Lung microvascular endothelial cell (primary cell): Measurements from ENCODE around the gene FAM32A. TPM values are rescaled to one million over a fixed set of nuclear protein-coding genes. Genes with fewer than 3 reads are reported as not detected.

ENCODE experiments used
- DNase-seq, 2 donors: peaks; one replicate each; pipeline versions ENCODE4 v3.0.0 to v3.0.0-alpha.2; 2010; ENCODE audit warnings: low read depth in 2 of 2
- total RNA-seq: library from RNA; depleted of rRNA; stranded (reverse); fragments of >200 nt; gene quantifications from 2 replicates; pipeline ENCODE4 v1.2.1, GENCODE V29; 2014

Gene FAM32A
- total RNA-seq, 1 donor from 2014 or later: 119 TPM

DNA sequence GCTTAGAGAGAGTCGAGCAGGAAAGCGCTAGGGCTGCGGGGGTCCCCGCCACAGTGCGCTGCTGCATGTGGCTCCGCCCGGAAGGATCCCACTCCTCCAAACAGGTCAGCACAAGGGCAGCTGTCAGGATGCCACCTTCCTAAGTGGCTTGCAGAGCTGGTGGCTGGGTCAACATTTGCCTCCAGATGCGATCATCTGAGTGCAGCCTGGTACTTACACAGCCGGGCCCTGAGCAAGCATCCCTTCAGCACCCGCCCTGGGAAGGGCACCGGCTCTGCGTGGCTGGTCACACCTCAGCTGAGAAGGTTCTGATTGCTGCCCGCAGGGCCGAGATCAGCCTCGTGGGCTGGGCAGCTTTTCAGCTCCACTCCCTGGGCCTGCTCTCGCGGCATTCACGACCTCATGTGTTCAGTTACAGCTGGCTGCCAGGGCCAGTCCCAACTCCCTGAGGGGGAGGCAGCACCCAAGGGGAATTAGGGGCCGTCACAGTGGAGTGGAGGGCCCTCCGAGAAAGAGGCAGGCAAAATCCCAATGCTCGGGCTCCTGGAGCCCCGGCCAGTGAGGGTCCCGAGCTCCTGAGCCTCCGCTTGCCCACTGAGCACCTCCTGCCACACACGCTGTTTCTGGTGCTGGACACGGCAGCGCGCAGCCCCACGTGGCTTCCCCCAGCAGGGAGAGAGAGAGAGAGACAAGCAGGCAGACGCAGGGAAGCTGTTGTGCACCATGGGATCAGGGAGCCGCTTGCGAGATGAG lies 39.3 kb downstream of the FAM32A start:
- DNase-seq: no peak

DNA sequence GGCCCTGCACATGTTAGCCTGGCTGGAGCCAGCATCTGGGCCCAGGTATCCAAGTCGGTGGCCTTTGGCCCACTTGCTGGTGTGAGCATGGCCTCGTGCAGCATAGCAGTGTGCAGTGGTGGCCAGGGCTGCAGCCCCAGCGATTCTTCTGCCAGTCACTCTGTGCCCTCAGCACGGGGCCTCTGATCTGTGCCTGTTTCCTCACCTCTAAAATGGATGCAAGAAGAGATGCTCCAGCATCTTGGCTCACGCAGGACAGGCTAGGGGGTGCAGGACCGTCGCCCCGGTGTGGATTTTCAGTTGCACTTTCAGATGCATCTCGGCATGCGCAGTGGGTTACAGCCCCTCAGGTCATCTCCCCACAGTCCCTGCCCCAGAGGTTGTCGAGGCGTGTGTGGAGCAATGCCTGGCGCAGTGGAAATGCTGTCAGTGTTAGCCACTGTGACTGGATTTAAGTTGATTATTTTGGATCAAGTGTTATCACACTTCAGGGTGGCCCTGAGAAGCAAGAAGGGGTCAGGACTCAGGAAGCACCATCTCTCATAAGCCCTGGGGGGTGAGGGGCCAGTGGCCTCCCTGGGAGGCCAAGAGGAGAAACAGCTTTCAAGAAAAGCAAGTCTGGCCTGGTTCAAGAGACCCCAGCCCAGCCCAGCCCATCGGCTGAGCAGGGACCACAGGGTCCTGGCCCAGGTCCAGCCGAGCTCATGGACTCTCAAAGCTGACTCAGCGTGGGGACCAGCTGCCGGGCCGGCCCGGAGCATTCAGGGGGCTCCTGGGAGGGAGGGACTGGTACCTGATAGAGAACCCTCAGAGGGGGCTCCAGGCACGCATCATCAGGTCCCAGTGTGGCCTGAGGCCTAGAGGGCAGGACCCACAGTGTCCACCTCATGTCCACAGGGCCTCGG lies 40.3 kb downstream of the FAM32A start:
- DNase-seq: no peak

DNA sequence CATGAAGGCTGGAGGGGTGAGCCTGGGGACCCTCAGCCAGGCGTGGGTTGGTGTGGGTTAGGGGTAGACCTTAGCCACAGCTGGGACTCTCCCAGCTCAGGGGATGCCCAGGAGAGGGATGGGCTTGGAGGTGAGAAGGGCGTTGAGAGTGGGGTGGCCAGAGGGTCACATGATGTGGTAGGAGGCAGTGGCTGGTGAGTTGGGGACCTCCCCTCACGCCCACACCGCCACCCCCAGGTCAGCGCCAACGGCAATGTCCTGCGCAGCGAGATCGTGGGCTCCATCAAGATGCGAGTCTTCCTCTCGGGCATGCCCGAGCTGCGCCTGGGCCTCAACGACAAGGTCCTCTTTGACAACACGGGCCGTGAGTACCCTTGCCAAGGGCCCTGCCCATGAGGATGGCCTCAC lies 41.0 kb downstream of the FAM32A start:
- DNase-seq: no peak

DNA sequence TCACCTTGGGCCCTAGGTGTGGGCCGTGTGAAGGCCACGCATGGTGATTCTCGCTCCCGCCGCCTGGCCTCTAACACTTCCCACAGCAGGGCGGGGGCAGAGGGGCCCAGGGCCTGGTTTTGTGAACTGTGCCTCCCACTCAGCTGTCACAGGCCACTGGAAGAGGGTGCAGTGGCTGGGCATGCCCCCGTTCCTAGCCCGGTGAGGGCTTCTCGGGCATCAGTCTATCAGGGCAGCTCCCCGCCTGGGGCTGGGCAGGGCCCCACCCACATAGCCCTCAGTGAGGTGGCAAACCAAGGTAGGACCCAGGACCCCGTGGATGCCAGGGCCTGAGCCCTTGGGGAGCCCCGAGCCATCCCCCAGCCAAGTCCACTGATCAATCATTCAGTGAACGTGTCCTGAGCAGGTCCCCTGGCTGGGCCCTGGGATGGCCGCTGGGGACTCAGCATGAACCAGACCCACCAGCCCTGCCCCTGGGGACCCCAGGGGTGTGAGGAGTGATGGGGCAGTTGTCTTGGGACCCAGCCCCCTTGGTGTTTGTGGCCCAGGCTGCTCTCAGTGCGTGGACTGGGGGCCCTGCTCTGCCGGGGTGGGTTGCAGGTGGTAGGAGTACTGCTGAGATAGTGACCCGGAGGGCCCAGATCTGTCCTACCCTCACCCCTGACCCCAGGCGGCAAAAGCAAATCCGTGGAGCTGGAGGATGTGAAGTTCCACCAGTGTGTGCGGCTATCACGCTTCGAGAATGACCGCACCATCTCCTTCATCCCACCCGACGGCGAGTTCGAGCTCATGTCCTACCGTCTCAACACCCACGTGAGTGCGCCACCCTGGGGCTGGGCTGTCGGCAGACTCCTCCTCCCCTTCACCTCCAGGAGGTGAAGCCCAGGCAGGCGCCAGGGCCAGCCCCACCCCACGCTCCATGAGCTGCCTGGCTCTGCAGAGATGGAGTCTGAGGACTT lies 41.9 kb downstream of the FAM32A start:
- no peak for DNase-seq

DNA sequence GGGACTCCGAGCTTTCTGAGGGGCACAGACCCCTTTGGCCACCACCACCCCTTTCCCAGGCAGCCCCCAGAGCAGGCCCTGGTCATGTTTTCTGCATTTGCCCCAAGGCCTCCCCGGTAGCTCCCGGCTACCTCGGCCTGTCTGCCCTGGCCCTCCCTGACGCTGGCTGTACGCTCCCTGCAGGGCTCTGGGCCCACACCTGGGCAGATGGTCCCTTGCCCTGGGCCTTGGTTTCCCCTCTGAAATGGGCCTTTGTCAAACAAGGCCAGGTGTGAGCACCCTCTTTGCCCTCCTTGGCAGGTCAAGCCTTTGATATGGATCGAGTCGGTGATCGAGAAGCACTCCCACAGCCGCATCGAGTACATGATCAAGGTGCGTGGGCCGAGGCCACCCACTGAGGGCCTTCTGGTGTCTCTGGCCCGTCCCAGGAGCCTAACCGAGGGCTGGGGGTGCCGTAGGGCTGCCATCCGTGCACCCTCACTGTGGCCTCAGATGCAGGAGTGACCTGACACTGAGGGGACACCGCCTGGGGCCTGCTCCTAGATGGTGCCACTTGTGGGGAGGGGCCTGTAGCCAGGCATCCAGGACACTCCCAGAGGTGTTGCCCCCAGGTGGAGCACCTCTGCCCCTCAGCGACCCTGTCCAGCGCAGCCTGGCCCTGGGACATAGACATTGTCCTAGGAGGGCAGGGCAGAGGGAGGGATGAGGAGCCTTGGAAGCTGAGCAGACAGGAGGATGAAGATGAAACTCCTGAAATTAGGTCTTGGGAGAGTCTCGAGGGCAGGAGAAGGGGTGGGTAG lies 42.8 kb downstream of the FAM32A start:
- DNase-seq: no peak

DNA sequence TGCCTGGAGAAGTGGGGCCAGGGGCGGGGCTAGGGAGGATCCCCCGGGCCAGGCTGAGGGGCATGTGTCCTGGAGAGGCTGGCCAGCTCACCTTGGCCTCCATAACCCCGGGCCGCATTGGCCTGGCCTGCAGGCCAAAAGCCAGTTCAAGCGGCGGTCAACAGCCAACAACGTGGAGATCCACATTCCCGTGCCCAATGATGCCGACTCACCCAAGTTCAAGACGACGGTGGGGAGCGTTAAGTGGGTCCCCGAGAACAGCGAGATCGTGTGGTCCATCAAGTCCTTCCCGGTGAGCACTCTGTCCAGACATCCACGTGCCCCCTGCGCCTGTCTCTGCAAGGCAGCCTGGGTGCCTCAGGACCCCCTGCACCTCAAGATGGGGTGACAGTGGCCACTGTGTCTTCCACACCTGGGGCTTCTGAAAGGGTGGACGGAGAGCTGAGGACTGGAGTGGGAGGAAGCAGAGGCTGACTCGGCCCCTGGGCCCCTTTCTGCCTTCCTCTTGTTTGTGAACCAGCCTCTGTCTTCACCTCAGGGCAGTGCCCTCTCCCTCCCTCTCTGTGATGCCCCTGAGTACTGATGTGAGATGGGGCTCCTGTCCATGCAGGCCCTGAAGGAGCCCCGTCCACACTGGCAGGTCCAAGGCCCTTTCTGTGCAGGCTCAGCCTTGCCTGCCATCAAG lies 43.6 kb downstream of the FAM32A start:
- DNase-seq: no peak

DNA sequence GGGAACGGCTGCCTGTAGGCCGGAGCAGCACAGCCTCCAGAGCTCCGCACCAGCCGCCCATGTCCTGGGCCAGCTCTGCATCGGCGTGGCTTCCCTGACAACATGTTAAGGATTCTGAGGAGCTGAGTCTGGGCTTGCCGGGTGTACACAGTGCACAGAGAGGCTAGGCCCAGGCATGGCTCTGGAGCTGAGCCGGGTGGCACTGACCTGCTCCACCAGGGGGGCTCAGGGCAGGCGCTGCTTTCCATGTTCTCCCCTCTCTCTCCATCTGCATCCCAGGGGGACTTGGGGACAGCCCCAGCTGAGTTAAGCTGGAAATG lies 44.1 kb downstream of the FAM32A start:
- no peak for DNase-seq

DNA sequence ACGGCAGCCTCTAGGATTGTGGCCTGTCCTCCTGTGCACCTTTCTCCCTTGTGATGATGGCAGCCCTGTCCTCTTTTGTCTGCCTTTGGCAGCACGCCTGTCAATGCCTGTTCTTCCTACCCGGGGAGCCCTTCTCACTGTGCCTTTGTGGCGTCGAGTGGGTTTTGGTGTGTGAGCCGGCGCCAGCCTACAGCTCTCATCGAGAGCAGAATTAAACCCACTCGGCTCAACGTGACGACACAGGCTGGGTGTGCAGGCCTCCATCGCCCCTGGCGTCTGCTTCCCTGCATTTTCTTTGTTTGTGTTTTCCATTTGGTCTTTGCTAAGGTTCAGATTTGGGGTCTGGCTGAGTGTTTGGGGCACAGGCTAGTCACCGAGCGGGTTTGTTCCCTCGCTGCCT lies 46.9 kb downstream of the FAM32A start:
- no peak for DNase-seq

DNA sequence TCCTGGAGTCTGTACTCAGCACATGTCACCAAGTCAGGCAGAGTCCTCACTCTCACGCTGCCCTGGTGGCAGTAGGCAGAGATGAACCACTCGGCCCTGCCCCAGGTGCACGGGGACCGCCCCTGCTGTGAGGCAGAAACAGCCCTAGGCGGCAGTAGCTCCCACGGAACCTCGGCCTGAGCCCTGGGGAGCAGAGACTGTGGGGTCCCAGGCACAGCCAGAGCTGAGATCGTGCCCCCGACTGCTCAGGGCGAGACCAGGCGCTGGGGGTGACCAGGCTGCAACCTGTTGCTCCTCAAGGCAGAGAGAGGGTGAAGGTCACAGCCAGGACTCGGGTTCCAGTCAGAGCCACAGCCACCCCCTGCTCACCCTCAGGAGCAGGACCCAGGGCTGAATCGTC lies 47.4 kb downstream of the FAM32A start:
- DNase-seq: no peak

DNA sequence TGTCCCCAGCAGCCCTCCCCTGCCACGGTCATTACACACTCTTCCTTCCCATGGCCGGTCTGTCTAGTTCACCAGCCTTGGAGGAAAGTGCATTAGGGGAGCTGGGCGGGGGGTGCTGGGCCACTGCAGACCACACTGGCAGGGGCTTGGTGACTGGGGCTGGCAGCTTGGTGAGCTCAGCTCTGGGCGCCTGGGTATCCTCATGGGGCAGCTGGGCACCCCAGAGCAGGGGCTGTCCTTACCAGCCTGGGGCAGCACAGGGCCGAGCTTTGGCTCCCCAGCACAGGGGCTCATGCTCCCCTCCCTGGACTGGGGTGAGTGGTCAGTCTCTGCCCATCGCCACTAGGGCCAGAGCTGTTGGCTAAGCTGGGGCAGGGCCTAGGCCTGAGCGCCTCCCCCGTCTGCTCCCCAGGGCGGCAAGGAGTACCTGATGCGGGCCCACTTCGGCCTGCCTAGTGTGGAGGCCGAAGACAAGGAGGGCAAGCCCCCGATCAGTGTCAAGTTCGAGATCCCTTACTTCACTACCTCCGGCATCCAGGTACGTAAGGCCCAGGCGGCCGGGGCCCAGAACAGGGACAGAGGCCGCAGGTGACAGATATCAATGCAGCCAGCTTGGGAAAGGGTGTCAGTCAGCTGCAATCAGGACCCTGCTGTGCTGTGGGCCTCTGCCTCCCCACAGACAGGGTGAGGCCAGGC lies 48.0 kb downstream of the FAM32A start:
- DNase-seq: no peak

DNA sequence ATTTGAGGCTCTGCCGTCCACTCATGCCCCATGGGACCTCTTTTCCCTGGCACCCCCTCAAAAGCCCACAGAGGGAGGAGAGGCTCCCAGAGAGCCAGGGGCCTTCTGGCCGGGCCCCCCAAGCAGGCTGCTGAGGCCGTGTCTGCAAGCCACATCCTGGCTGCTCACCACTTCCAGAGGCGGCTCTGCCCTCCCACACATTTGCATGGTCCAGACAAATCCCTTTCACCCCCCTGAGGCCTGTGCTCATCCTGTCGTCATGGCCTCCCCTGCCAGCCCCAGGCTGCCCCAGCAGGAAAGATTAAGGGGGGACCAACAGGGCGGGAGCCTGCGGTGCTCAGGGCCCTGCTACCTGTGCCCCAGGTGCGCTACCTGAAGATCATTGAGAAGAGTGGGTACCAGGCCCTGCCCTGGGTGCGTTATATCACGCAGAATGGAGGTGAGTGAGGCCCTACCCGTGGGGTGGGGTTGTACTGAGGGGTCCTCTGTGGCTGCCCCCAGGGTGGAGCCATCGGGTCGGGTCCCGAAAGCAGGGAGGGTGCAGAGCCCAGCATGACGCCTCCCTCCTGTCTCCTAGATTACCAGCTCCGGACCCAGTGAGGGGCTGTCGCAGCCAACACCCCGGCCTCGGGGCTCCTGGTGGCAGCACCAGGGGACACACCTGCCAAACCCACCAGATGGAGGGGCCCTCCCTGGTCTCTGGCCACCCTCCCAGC lies 48.8 kb downstream of the FAM32A start:
- DNase-seq: no peak

DNA sequence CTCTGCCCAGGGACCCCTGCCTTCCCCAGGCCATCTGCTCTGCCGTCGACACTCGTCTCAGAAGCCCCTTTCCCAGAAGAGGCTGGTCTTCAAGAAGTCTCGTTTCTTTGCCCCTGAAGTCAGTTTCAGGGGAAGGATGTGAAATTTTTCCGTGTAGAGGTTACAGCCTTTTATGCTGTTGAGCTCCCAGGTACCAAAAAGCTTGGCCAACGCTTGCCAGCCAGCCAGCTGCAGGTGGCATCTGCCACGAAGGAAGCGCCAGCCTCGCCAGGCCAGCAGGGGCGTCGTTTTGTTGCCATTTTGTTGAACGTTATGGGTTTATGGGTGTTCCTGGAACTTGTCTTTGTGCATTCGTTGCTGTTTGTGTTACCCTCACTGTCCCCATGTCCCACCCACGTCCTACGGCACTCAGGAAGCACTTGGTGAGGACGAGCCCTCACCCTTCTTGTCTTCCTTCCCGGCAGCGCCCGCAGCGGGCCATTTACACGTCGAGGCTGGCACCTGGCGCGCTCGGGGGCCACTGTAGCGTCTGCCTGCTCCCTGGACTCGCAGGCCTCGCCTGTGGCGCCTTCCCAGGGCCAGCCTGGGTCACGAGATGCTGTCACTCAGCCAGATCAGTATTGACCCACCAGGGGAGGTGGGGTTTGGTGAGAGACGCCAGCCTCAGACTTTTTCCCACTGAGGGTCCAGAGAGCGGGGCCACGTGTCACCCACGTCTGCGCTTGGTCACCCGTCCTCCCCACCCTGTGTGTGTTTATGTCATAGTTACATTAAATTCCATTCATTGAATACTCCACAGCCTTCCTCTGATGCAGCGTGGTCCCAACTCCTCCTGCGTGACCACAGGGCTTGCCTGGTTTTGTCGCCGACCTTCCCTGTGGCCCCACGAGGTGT lies 49.6 kb downstream of the FAM32A start:
- no peak for DNase-seq

DNA sequence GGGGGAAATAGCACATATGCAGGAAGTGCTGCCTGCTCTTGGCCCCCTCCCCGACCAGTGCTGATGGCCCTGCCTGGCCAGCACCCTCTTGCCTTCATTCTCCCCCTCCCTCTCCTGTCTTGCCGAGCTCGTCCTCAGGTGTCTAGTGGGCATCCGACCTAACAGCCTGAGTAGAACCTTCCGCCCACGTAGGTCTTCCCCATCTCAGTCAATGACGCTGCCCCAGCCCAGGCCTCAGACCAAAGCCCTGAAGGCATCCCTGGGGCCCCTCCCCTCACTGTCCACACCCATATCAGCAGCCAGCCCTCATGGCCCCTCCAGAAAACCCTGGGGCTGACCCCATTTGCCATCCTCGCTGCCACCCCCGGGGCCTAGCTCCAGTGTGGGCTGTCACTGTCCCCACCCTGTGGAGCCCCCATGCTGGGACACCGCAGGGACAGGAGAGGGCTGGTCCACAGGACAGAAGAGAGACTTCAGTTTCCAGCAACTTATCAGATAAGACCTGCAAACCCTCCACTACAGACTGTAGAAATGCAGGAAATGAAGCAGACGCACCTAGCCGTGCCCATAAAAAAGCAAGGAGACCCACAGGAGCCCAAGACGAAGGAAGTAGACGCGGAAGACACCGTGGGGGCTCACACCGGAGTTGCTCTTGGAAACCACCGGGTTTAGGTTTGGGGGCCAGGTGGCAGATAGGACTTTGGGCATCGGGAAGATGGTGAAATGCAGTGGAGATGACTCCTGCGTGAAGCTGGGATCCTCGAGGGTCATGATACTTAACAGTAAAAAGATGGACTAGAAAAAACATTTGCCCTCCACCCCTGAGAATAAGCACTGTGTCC lies 50.8 kb downstream of the FAM32A start:
- DNase-seq: no peak
